WTC11 (cell line): Measurements from ENCODE around the gene GJB5.

Source experiments
- JUN ChIP-seq: sonication (generic); formaldehyde crosslinking; IDR thresholded peaks from 2 replicates; pipeline ENCODE4 v1.8.0; 2023; ENCODE audit warnings: mild to moderate bottlenecking, missing genetic modification reagents
- SP1 ChIP-seq: sonication (generic); formaldehyde crosslinking; conservative IDR thresholded peaks from 2 replicates; pipeline ENCODE4 v1.8.1; 2022; ENCODE audit warnings: missing genetic modification reagents
- TF ChIP-seq, protein P1 (sequence below): sonication (generic); formaldehyde crosslinking; IDR thresholded peaks from 2 replicates; pipeline ENCODE4 v1.8.1; 2022; ENCODE audit warnings: low read depth, mild to moderate bottlenecking, moderate library complexity, missing genetic modification reagents, borderline replicate concordance
- TF ChIP-seq, protein P2 (sequence below): fragments of 200-600 bp; IDR thresholded peaks from 2 replicates; pipeline ENCODE4 v1.8.0; 2022; ENCODE audit warnings: antibody characterized with exemption
- TF ChIP-seq, protein P3 (sequence below): sonication (generic); formaldehyde crosslinking; IDR thresholded peaks from 2 replicates; pipeline ENCODE4 v1.8.1; 2023; ENCODE audit warnings: mild to moderate bottlenecking, missing genetic modification reagents, moderate library complexity
- TF ChIP-seq, protein P4 (sequence below): sonication (generic); formaldehyde crosslinking; IDR thresholded peaks from 2 replicates; pipeline ENCODE4 v1.8.1; 2022; ENCODE audit warnings: mild to moderate bottlenecking, missing genetic modification reagents, moderate library complexity, borderline replicate concordance
- TF ChIP-seq, protein P5 (sequence below): sonication (generic); formaldehyde crosslinking; IDR thresholded peaks from 2 replicates; pipeline ENCODE4 v1.8.0; 2022; ENCODE audit warnings: mild to moderate bottlenecking, missing genetic modification reagents
- TF ChIP-seq, protein P6 (sequence below): sonication (generic); formaldehyde crosslinking; IDR thresholded peaks from 2 replicates; pipeline ENCODE4 v1.8.0; 2022; ENCODE audit warnings: mild to moderate bottlenecking, missing genetic modification reagents
- TF ChIP-seq, protein P7 (sequence below): sonication (generic); formaldehyde crosslinking; IDR thresholded peaks from 2 replicates; pipeline ENCODE4 v1.8.1; 2023; ENCODE audit warnings: mild to moderate bottlenecking, missing genetic modification reagents
- TF ChIP-seq, protein P8 (sequence below): sonication (generic); formaldehyde crosslinking; IDR thresholded peaks from 2 replicates; pipeline ENCODE4 v1.8.0; 2022; ENCODE audit warnings: mild to moderate bottlenecking, missing genetic modification reagents

DNA sequence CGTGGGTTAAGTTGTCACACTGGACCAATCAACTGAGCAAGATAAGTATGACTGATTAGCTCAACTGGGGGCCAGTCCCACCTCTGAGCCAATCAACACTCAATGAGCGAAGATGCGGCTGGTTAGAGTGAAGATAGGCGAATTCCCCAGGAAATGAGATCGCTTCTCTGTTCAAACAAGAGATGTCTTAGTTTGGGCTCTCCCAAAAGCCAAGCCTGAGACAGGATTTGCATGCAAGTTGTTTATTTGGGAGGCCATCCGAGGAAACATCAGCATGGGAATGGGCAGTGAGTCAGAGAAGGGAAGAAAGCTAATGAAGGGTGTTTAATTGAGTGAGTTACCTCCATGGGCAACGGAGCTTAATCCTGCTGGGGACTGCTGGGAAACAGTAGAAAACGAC lies 4.9 kb upstream of the GJB5 start:
- TF ChIP-seq JUN, result no peak
- TF ChIP-seq, protein P1, sequence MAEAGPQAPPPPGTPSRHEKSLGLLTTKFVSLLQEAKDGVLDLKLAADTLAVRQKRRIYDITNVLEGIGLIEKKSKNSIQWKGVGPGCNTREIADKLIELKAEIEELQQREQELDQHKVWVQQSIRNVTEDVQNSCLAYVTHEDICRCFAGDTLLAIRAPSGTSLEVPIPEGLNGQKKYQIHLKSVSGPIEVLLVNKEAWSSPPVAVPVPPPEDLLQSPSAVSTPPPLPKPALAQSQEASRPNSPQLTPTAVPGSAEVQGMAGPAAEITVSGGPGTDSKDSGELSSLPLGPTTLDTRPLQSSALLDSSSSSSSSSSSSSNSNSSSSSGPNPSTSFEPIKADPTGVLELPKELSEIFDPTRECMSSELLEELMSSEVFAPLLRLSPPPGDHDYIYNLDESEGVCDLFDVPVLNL (CRISPR knock-in tag), result no peak
- TF ChIP-seq, protein P2, sequence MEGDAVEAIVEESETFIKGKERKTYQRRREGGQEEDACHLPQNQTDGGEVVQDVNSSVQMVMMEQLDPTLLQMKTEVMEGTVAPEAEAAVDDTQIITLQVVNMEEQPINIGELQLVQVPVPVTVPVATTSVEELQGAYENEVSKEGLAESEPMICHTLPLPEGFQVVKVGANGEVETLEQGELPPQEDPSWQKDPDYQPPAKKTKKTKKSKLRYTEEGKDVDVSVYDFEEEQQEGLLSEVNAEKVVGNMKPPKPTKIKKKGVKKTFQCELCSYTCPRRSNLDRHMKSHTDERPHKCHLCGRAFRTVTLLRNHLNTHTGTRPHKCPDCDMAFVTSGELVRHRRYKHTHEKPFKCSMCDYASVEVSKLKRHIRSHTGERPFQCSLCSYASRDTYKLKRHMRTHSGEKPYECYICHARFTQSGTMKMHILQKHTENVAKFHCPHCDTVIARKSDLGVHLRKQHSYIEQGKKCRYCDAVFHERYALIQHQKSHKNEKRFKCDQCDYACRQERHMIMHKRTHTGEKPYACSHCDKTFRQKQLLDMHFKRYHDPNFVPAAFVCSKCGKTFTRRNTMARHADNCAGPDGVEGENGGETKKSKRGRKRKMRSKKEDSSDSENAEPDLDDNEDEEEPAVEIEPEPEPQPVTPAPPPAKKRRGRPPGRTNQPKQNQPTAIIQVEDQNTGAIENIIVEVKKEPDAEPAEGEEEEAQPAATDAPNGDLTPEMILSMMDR, result no peak
- TF ChIP-seq, protein P3, sequence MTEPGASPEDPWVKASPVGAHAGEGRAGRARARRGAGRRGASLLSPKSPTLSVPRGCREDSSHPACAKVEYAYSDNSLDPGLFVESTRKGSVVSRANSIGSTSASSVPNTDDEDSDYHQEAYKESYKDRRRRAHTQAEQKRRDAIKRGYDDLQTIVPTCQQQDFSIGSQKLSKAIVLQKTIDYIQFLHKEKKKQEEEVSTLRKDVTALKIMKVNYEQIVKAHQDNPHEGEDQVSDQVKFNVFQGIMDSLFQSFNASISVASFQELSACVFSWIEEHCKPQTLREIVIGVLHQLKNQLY (CRISPR knock-in tag), result no peak
- TF ChIP-seq, protein P4, sequence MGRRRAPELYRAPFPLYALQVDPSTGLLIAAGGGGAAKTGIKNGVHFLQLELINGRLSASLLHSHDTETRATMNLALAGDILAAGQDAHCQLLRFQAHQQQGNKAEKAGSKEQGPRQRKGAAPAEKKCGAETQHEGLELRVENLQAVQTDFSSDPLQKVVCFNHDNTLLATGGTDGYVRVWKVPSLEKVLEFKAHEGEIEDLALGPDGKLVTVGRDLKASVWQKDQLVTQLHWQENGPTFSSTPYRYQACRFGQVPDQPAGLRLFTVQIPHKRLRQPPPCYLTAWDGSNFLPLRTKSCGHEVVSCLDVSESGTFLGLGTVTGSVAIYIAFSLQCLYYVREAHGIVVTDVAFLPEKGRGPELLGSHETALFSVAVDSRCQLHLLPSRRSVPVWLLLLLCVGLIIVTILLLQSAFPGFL (CRISPR knock-in tag), result no peak
- no peak for TF ChIP-seq SP1 (CRISPR knock-in tag)
- TF ChIP-seq, protein P5, sequence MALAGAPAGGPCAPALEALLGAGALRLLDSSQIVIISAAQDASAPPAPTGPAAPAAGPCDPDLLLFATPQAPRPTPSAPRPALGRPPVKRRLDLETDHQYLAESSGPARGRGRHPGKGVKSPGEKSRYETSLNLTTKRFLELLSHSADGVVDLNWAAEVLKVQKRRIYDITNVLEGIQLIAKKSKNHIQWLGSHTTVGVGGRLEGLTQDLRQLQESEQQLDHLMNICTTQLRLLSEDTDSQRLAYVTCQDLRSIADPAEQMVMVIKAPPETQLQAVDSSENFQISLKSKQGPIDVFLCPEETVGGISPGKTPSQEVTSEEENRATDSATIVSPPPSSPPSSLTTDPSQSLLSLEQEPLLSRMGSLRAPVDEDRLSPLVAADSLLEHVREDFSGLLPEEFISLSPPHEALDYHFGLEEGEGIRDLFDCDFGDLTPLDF (CRISPR knock-in tag), result no peak
- TF ChIP-seq, protein P6, sequence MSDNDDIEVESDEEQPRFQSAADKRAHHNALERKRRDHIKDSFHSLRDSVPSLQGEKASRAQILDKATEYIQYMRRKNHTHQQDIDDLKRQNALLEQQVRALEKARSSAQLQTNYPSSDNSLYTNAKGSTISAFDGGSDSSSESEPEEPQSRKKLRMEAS (CRISPR knock-in tag), result no peak
- TF ChIP-seq, protein P7, sequence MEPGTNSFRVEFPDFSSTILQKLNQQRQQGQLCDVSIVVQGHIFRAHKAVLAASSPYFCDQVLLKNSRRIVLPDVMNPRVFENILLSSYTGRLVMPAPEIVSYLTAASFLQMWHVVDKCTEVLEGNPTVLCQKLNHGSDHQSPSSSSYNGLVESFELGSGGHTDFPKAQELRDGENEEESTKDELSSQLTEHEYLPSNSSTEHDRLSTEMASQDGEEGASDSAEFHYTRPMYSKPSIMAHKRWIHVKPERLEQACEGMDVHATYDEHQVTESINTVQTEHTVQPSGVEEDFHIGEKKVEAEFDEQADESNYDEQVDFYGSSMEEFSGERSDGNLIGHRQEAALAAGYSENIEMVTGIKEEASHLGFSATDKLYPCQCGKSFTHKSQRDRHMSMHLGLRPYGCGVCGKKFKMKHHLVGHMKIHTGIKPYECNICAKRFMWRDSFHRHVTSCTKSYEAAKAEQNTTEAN (CRISPR knock-in tag), result no peak
- TF ChIP-seq, protein P8, sequence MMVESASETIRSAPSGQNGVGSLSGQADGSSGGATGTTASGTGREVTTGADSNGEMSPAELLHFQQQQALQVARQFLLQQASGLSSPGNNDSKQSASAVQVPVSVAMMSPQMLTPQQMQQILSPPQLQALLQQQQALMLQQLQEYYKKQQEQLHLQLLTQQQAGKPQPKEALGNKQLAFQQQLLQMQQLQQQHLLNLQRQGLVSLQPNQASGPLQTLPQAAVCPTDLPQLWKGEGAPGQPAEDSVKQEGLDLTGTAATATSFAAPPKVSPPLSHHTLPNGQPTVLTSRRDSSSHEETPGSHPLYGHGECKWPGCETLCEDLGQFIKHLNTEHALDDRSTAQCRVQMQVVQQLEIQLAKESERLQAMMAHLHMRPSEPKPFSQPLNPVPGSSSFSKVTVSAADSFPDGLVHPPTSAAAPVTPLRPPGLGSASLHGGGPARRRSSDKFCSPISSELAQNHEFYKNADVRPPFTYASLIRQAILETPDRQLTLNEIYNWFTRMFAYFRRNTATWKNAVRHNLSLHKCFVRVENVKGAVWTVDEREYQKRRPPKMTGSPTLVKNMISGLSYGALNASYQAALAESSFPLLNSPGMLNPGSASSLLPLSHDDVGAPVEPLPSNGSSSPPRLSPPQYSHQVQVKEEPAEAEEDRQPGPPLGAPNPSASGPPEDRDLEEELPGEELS (CRISPR knock-in tag), result no peak
